HepG2 (cell line): ENCODE data around the gene EPM2A. TPM values are rescaled to one million over a fixed set of nuclear protein-coding genes. Genes with fewer than 3 reads are reported as not detected.
A peak's percentile ranks its signal among the peaks of the same experiment; 100 is the strongest.

Experiments
- ATAC-seq: fragments of 200-7000 bp; cut with Tn5 transposase; 3 replicates; pipeline ENCODE4 v1.9.1; 2020; ENCODE audit warnings: mild to moderate bottlenecking, moderate library complexity
- BruUV-seq: library from RNA; stranded (reverse); fragments of 400-500 nt; replicated peaks from 2 replicates; lab custom pipeline; 2021; lab: Mats Ljungman, UMichigan
- CTCF ChIA-PET: fragments of 300-600 bp; formaldehyde crosslinking; extraction: SDS; loops from one replicate; lab custom pipeline; 2021; ENCODE audit warnings: low total read pairs, inconsistent platforms, low intra/inter-chr PET ratio; lab: Yijun Ruan, JAX
- POLR2A ChIA-PET: fragments of 350-600 bp; sonication (Branson Sonifier 250); formaldehyde crosslinking; loops from one replicate; lab custom pipeline; 2020; ENCODE audit warnings: antibody characterized with exemption, inconsistent platforms; lab: Yijun Ruan, JAX
- DNase-seq: peaks from one replicate; pipeline ENCODE4 v3.0.0-alpha.2; 2015; ENCODE audit warnings: low spot score
- FAIRE-seq: peaks from 3 replicates; lab custom pipeline; 2011; peaks lifted over from hg19 to GRCh38; lab: Jason Lieb, UNC
- H2AFZ ChIP-seq: one replicate; pipeline ENCODE4 v1.6.1; 2011; ENCODE audit warnings: low read length, inconsistent platforms
- H3K27ac ChIP-seq: fragments of 300-600 bp; 3 replicates; pipeline ENCODE4 v1.8.0; 2011; ENCODE audit warnings: mixed run types, mild to moderate bottlenecking, mixed read lengths, low read length, inconsistent platforms; ENCODE audit not compliant: insufficient read depth; ENCODE audit errors: extremely low read length
- H3K27me3 ChIP-seq, 2 experiments: fragments of 200-600 bp in 1 of 2; 2 replicates in 1 of 2; 3 replicates in 1 of 2; pipeline versions ENCODE4 v1.6.0 to v1.8.0; 2011; ENCODE audit warnings: low read length in 2 of 2, mild to moderate bottlenecking in 2 of 2, moderate library complexity in 2 of 2, inconsistent platforms in 1 of 2; ENCODE audit not compliant: insufficient read depth in 2 of 2, control insufficient read depth in 1 of 2
- H3K36me3 ChIP-seq, 2 experiments: fragments of 200-600 bp in 1 of 2; replicated peaks in 1 of 2; 2 replicates in 1 of 2; 3 replicates in 1 of 2; pipeline versions ENCODE4 v1.5.1 to v1.8.0; 2011; ENCODE audit warnings: low read length in 2 of 2, inconsistent platforms in 1 of 2; ENCODE audit not compliant: insufficient read depth in 2 of 2, control insufficient read depth in 1 of 2
- H3K4me1 ChIP-seq: 2 replicates; pipeline ENCODE4 v1.5.1; 2012; ENCODE audit warnings: low read length, inconsistent platforms; ENCODE audit not compliant: insufficient read depth
- H3K4me2 ChIP-seq: 2 replicates; pipeline ENCODE4 v1.6.0; 2011; ENCODE audit warnings: low read depth, low read length, inconsistent platforms
- H3K4me3 ChIP-seq, 3 experiments: fragments of 200-600 bp in 1 of 3; sonication (generic), shearing (Covaris generic) in 1 of 3; replicated peaks in 1 of 3; 2 replicates each; pipeline ENCODE4 v1.5.1; 2011 to 2016; ENCODE audit warnings: low read length in 3 of 3, inconsistent platforms in 2 of 3, low read depth in 2 of 3, mild to moderate bottlenecking in 2 of 3, control low read depth in 1 of 3, mixed read lengths in 1 of 3; ENCODE audit not compliant: insufficient read depth in 1 of 3
- H3K79me2 ChIP-seq: one replicate; pipeline ENCODE4 v1.6.1; 2011; ENCODE audit warnings: low read length, inconsistent platforms; ENCODE audit not compliant: insufficient read depth
- H3K9ac ChIP-seq: 2 replicates; pipeline ENCODE4 v1.6.0; 2011; ENCODE audit warnings: mild to moderate bottlenecking, low read depth, low read length, inconsistent platforms; ENCODE audit not compliant: insufficient read depth
- H3K9me3 ChIP-seq: 2 replicates; pipeline ENCODE4 v1.5.1; 2012; ENCODE audit warnings: mild to moderate bottlenecking, low read length
- H4K20me1 ChIP-seq: 2 replicates; pipeline ENCODE4 v1.6.0; 2011; ENCODE audit warnings: inconsistent platforms, mild to moderate bottlenecking, low read length, moderate library complexity; ENCODE audit not compliant: insufficient read depth
- ARHGAP35 ChIP-seq: sonication (generic); formaldehyde crosslinking; IDR thresholded peaks from 2 replicates; pipeline ENCODE4 v1.9.0; 2022; ENCODE audit warnings: mild to moderate bottlenecking, inconsistent platforms, moderate library complexity, missing genetic modification reagents, borderline replicate concordance
- ARNTL ChIP-seq: sonication (generic); formaldehyde crosslinking; IDR thresholded peaks from 2 replicates; pipeline ENCODE4 v1.4.0; 2020; ENCODE audit warnings: mild to moderate bottlenecking, missing genetic modification reagents
- ATRX ChIP-seq: sonication (generic); formaldehyde crosslinking; IDR thresholded peaks from 2 replicates; pipeline ENCODE4 v1.4.0; 2020; ENCODE audit warnings: missing genetic modification reagents, borderline replicate concordance
- ELK4 ChIP-seq: sonication (generic); formaldehyde crosslinking; IDR thresholded peaks from 2 replicates; pipeline ENCODE4 v1.9.0; 2021; ENCODE audit warnings: missing genetic modification reagents, borderline replicate concordance
- GATAD1 ChIP-seq: IDR thresholded peaks from 2 replicates; pipeline ENCODE4 v1.6.1; 2016; ENCODE audit warnings: missing genetic modification reagents, missing compliant biosample characterization
- KDM4B ChIP-seq: sonication (generic); formaldehyde crosslinking; IDR thresholded peaks from 2 replicates; pipeline ENCODE4 v1.4.0; 2020; ENCODE audit warnings: missing genetic modification reagents
- MAFG ChIP-seq: sonication (generic); formaldehyde crosslinking; IDR thresholded peaks from 2 replicates; pipeline ENCODE4 v1.5.1; 2020; ENCODE audit warnings: mild to moderate bottlenecking, missing genetic modification reagents
- SNRNP70 ChIP-seq: fragments of 200-400 bp; formaldehyde crosslinking; IDR thresholded peaks from 2 replicates; pipeline ENCODE4 v1.6.1; 2017; ENCODE audit warnings: mild to moderate bottlenecking, low read depth, low read length, moderate library complexity
- TGIF2 ChIP-seq: IDR thresholded peaks from 2 replicates; pipeline ENCODE4 v1.6.1; 2016; ENCODE audit warnings: control low read depth, missing compliant biosample characterization
- ZNF207 ChIP-seq: fragments of 450-650 bp; IDR thresholded peaks from 2 replicates; pipeline ENCODE4 v1.6.1; 2016; ENCODE audit warnings: antibody characterized with exemption, borderline replicate concordance
- ZNF7 ChIP-seq: IDR thresholded peaks from 2 replicates; pipeline ENCODE4 v1.6.1; 2016; ENCODE audit warnings: missing biosample characterization, missing genetic modification reagents
- whole genome bisulfite sequencing: methylation state at CpG from one replicate; pipeline ENCODE4 v1.1.6; 2017; ENCODE audit warnings: low lambda C conversion rate; 5-methylcytosine and 5-hydroxymethylcytosine counted together
- in situ Hi-C: cut with HindIII; loops from 2 replicates; pipeline ENCODE4 v1.10.0; 2017; ENCODE audit warnings: low pct_unique_long_range_greater_than_20kb; ENCODE audit not compliant: extremely low pct_ligation_motif_present
- intact Hi-C: fragments of 100-400 bp; cut with micrococcal nuclease; formaldehyde crosslinking; loops from one replicate; pipeline ENCODE4 v1.10.0; 2022; ENCODE audit not compliant: unreplicated experiment
- polyA plus RNA-seq, 8 experiments: library from polyadenylated mRNA; depleted of rRNA in 3 of 8; stranded (reverse) in 7 of 8; unstranded in 1 of 8; fragments of >200 nt; fragmentation: Illumina TruSeq in 4 of 8; extraction: Trizol in 4 of 8; gene quantifications; 2 replicates each; pipeline versions ENCODE4 v1.2.1 to v1.2.3, GENCODE V29; 2011 to 2016; ENCODE audit warnings: low read depth in 4 of 8, missing spikeins in 1 of 8, mixed read lengths in 1 of 8; ENCODE audit not compliant: insufficient read depth in 1 of 8
- total RNA-seq, 5 experiments: library from RNA; depleted of rRNA; stranded (reverse); fragments of >200 nt; fragmentation: Illumina TruSeq; extraction: Trizol; gene quantifications; 2 replicates each; pipeline ENCODE4 v1.2.3, GENCODE V29; 2016; ENCODE audit warnings: low read depth in 1 of 5
- TF ChIP-seq, protein P1 (sequence below), 2 experiments: sonication (generic) in 1 of 2; formaldehyde crosslinking in 1 of 2; IDR thresholded peaks; 2 replicates each; pipeline versions ENCODE4 v1.4.0 to v1.6.1; 2018 to 2020; ENCODE audit warnings: missing genetic modification reagents in 2 of 2, borderline replicate concordance in 1 of 2, low read depth in 1 of 2, mild to moderate bottlenecking in 1 of 2, missing biosample characterization in 1 of 2
- TF ChIP-seq, protein P2 (sequence below): sonication (generic); formaldehyde crosslinking; IDR thresholded peaks from 2 replicates; pipeline ENCODE4 v1.4.0; 2020; ENCODE audit warnings: missing genetic modification reagents, borderline replicate concordance

EPM2A gene
- total and polyA plus RNA-seq, 2 of the 13 experiments (the other 11 are each of a cell fraction or from before 2014, with no cell fraction given), result 4.6 to 9.2 TPM

GRCh38 chr6:145734486-145735355 lies 599 bp downstream of the EPM2A start:
- DNase-seq (peak; percentile 94), ATAC-seq (peak; percentile 93), FAIRE-seq (no peak)
- WGBS, result under 1% methylated on average over 43 of the region's 74 CpGs
- H4K20me1 ChIP-seq, result no peaks in the 10 kb centered on the region
- H3K36me3 ChIP-seq, result no peaks in the 10 kb centered on the region
- H3K4me2 ChIP-seq, result peak overlapping the region; percentile 84
- H3K79me2 ChIP-seq, result peaks cover 4% of the 10 kb centered on the region
- peak overlapping the region; percentile 70 to 78 (median 75) for H3K4me3 ChIP-seq
- H3K27me3 ChIP-seq, result no peaks in the 10 kb centered on the region
- H2AFZ ChIP-seq, result peak overlapping the region; percentile 48
- peaks cover 24% of the 10 kb centered on the region for H3K4me1 ChIP-seq
- ChIA-PET CTCF (no interaction called here), POLR2A (interaction anchor here (0.6 to 3.5 kb wide), 14 partner anchors 11 to 230 kb away, joined by 3 to 84 read pairs (median 4); partner anchors contain the start of genes FBXO30 and SHPRH)
- BruUV-seq, result no TSS peak
- intact Hi-C loops (loop anchor here (1.0 to 10.0 kb wide), 3 partner anchors 81 to 810 kb away; partner anchors contain the start of gene RAB32), in situ Hi-C loops (loop anchor here (5.0 kb wide), 1 partner anchor 78 kb away; the partner anchor contains the start of gene FBXO30)
- peak overlapping the region; percentile 89 for H3K9ac ChIP-seq
- H3K27ac ChIP-seq, result peak overlapping the region; percentile 96
- H3K9me3 ChIP-seq, result peaks cover 6% of the 10 kb centered on the region
- peak; percentile 34; the same call in 1 of the 2 replicates for TF ChIP-seq ELK4 (CRISPR knock-in tag)
- peak; percentile 59; the same call in 1 of the 2 replicates for TF ChIP-seq ARNTL (CRISPR knock-in tag)
- TF ChIP-seq GATAD1 (CRISPR knock-in tag), result peak; percentile 64; the same call in 1 of the 2 replicates
- TF ChIP-seq MAFG (CRISPR knock-in tag), result no peak
- TF ChIP-seq ARHGAP35 (CRISPR knock-in tag), result no peak
- TF ChIP-seq, protein P1, sequence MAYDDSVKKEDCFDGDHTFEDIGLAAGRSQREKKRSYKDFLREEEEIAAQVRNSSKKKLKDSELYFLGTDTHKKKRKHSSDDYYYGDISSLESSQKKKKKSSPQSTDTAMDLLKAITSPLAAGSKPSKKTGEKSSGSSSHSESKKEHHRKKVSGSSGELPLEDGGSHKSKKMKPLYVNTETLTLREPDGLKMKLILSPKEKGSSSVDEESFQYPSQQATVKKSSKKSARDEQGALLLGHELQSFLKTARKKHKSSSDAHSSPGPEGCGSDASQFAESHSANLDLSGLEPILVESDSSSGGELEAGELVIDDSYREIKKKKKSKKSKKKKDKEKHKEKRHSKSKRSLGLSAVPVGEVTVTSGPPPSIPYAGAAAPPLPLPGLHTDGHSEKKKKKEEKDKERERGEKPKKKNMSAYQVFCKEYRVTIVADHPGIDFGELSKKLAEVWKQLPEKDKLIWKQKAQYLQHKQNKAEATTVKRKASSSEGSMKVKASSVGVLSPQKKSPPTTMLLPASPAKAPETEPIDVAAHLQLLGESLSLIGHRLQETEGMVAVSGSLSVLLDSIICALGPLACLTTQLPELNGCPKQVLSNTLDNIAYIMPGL (CRISPR knock-in tag; IDR thresholded peaks at IDR 0.05; ENCODE audit: borderline replicate concordance in 1 of 2, low read depth in 1 of 2), result peak; percentile 64 to 89; a peak in 3 of 4 replicates
- no peak for TF ChIP-seq SNRNP70
- TF ChIP-seq ATRX (CRISPR knock-in tag), result no peak
- peak; percentile 49; the same call in 1 of the 2 replicates for TF ChIP-seq KDM4B
- no peak for TF ChIP-seq ZNF207
- no peak for TF ChIP-seq ZNF7
- TF ChIP-seq, protein P2, sequence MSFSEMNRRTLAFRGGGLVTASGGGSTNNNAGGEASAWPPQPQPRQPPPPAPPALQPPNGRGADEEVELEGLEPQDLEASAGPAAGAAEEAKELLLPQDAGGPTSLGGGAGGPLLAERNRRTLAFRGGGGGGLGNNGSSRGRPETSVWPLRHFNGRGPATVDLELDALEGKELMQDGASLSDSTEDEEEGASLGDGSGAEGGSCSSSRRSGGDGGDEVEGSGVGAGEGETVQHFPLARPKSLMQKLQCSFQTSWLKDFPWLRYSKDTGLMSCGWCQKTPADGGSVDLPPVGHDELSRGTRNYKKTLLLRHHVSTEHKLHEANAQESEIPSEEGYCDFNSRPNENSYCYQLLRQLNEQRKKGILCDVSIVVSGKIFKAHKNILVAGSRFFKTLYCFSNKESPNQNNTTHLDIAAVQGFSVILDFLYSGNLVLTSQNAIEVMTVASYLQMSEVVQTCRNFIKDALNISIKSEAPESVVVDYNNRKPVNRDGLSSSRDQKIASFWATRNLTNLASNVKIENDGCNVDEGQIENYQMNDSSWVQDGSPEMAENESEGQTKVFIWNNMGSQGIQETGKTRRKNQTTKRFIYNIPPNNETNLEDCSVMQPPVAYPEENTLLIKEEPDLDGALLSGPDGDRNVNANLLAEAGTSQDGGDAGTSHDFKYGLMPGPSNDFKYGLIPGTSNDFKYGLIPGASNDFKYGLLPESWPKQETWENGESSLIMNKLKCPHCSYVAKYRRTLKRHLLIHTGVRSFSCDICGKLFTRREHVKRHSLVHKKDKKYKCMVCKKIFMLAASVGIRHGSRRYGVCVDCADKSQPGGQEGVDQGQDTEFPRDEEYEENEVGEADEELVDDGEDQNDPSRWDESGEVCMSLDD, result peak; percentile 96
- peak; percentile 49; the same call in 1 of the 2 replicates for TF ChIP-seq TGIF2
